ENCODE results near the gene NMB. TPM values are rescaled to one million over a fixed set of nuclear protein-coding genes. Genes with fewer than 3 reads are reported as not detected.

NMB gene
- total and polyA plus RNA-seq, 2 of the 13 experiments (the other 11 are each of a cell fraction or from before 2014, with no cell fraction given): 10.4 to 25.4 TPM

GRCh38 chr15:84697236-84697990 is 39.4 kb upstream of the NMB start:
- Histone ChIP-seq H3K79me2 (ENCODE audit: insufficient read depth, low read length) (peaks cover 85% of the 10 kb centered on the region), H3K36me3 (replicated peaks in 1 of 2; ENCODE audit: control insufficient read depth in 1 of 2, insufficient read depth in 2 of 2, low read length in 2 of 2) (no peaks in the 10 kb centered on the region; a peak in 1 of 5 replicates), H3K4me1 (ENCODE audit: insufficient read depth, low read length) (peaks cover 14% of the 10 kb centered on the region), H3K27me3 (ENCODE audit: control insufficient read depth in 1 of 2, insufficient read depth in 2 of 2, low read length in 2 of 2) (no peaks in the 10 kb centered on the region), H3K9ac (ENCODE audit: insufficient read depth, low read depth, low read length) (no peak overlapping the region), H3K9me3 (ENCODE audit: low read length) (no peaks in the 10 kb centered on the region), H3K27ac (ENCODE audit: extremely low read length, insufficient read depth, low read length) (peak overlapping the region; percentile 13), H3K4me3 (replicated peaks in 1 of 3; ENCODE audit: insufficient read depth in 1 of 3, low read depth in 2 of 3, low read length in 3 of 3) (no peak overlapping the region), H4K20me1 (ENCODE audit: insufficient read depth, low read length) (0 out of 2 replicates have a peak, but pooled peaks cover 5% of the 10 kb centered on the region), H2AFZ (ENCODE audit: low read length) (no peak overlapping the region), H3K4me2 (ENCODE audit: low read depth, low read length) (no peak overlapping the region)
- FAIRE-seq (no peak), ATAC-seq (no peak), DNase-seq (ENCODE audit: low spot score) (no peak)
- POLR2A ChIA-PET: interaction anchor here (1.5 kb wide), 1 partner anchor 19 kb away, joined by 4 read pairs; the partner anchor contains the start of gene SEC11A
- intact Hi-C loops (cut with micrococcal nuclease; ENCODE audit: unreplicated experiment): loop anchor here (10.0 kb wide), 1 partner anchor 47 kb away; the partner anchor contains the start of gene ZNF592
- CTCF ChIA-PET (ENCODE audit: low intra/inter-chr PET ratio, low total read pairs): no interaction called here
- TF ChIP-seq ZSCAN20 (CRISPR knock-in tag; IDR thresholded peaks at IDR 0.05; ENCODE audit: borderline replicate concordance) (no peak), MATR3 (CRISPR knock-in tag; IDR thresholded peaks at IDR 0.05) (no peak), ZBTB7B (CRISPR knock-in tag; IDR thresholded peaks at IDR 0.05) (no peak), SOX5 (CRISPR knock-in tag; IDR thresholded peaks at IDR 0.05; ENCODE audit: borderline replicate concordance) (no peak), HDAC6 (IDR thresholded peaks at IDR 0.05; ENCODE audit: low read depth, low read length) (no peak), ZNF772 (CRISPR knock-in tag; IDR thresholded peaks at IDR 0.05) (no peak), ZNF430 (CRISPR knock-in tag; IDR thresholded peaks at IDR 0.05) (no peak), ZNF256 (CRISPR knock-in tag; conservative IDR thresholded peaks at IDR 0.05) (no peak), ZNF678 (CRISPR knock-in tag; IDR thresholded peaks at IDR 0.05) (no peak), ZNF280B (CRISPR knock-in tag; IDR thresholded peaks at IDR 0.05; ENCODE audit: borderline replicate concordance) (no peak), ZNF296 (CRISPR knock-in tag; conservative IDR thresholded peaks at IDR 0.05) (no peak)
- BruUV-seq (replicated peaks): no TSS peak
- WGBS (ENCODE audit: low lambda C conversion rate): 13% methylated on average over 1 of the region's 1 CpG
- in situ Hi-C loops (cut with HindIII; ENCODE audit: extremely low pct_ligation_motif_present, low pct_unique_long_range_greater_than_20kb): no loop called here
